HuH-7 (cell line): ENCODE data around the gene CD83.
A peak's percentile ranks its signal among the peaks of the same experiment; 100 is the strongest.
"Not testable (repeated sequence)": the region's sequence is repeated elsewhere in the genome, so short reads cannot be mapped to it uniquely, and the experiment has no call there.

ENCODE experiments used
- DNase-seq: peaks from one replicate; pipeline ENCODE4 v3.0.0; 2011; ENCODE audit warnings: low spot score

The CD83 gene

DNA sequence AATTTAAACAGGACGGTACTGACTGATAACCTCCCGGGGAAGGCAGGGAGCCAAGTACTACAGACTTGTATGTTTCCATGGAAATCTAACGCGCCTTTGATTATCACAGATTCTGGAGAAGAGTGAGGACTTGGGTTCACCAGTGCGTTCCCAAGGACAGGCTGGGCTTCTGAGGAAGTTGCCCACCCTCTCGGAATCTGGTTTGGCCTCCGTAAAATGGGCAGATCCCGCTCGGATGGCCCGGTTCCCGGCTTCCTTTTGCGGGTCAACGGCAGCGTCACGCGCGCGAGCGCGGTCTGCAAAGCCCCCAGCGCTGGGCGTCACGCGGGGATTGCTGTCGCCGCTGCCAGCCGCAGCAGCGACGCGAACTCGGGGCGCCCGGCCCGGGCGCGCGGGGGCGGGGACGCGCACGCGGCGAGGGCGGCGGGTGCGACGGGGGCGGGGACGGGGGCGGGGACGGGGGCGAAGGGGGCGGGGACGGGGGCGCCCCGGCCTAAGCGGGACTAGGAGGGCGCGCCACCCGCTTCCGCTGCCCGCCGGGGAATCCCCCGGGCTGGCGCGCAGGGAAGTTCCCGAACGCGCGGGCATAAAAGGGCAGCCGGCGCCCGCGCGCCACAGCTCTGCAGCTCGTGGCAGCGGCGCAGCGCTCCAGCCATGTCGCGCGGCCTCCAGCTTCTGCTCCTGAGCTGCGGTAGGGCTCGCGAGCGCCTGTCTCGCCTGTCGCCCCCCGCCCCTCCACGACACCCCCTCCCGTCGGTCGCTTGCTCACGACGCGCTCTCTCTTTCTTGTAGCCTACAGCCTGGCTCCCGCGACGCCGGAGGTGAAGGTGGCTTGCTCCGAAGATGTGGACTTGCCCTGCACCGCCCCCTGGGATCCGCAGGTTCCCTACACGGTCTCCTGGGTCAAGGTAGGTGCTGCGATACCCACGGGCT lies at the start of gene CD83:
Gene CD83, plus strand, starts transcription at position 615 of the 933 bp plus-strand sequence. Its CDS starts 40 bp downstream, at position 655.
- DNase-seq, result peak; percentile 68

DNA sequence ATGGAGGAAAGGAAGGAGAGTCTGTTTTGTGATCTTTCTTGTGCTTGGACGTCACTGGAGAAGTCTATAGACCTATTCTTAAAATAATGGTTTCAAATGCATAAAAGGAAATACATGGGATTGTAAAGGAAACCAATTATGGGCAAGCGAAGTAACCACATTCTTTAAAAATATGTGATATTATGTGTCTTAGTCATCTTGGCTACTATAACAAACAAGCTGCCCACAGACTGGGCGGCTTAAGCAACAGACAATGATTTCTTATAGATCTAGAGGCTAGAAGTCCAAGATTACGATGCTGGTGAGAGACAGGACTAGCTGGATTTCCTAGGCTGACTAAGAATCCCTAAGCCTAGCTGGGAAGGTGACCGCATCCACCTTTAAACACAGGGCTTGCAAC lies 49.4 kb upstream of the CD83 start:
- no peak for DNase-seq

- no peak for DNase-seq
Measured at GRCh38 chr6:14068623-14069022, 48.9 kb upstream of the CD83 start.

GRCh38 chr6:14070457-14070856 lies 47.1 kb upstream of the CD83 start:
- no peak for DNase-seq

GRCh38 chr6:14072084-14072483 lies 45.5 kb upstream of the CD83 start:
- no peak for DNase-seq

GRCh38 chr6:14073561-14074354 lies 43.8 kb upstream of the CD83 start:
- DNase-seq, result not testable (repeated sequence)

- DNase-seq, result no peak
Measured at GRCh38 chr6:14074476-14075094, 43.0 kb upstream of the CD83 start.

- DNase-seq, result no peak
Measured at GRCh38 chr6:14075095-14075503, 42.5 kb upstream of the CD83 start.

- DNase-seq, result no peak
Measured at GRCh38 chr6:14077193-14077867, 40.2 kb upstream of the CD83 start.

DNA sequence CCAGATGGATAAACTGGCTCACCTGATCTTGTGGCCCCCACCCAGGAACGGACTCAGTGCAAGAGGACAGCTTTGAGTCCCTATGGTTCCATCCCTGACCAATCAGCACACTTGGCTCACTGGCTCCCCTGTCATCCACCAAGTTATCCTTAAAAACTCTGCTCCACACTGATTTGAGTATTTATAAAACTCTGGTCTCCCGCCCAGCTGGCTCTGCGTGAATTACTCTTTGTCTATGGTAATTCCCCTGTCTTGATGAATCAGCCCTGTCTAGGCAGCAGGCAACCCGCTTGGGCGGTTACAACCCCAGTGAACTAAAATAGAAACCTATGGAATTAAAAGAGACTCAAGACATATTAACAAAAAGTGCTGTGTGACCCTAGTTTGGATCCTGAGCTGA lies 38.1 kb upstream of the CD83 start:
- no peak for DNase-seq

DNA sequence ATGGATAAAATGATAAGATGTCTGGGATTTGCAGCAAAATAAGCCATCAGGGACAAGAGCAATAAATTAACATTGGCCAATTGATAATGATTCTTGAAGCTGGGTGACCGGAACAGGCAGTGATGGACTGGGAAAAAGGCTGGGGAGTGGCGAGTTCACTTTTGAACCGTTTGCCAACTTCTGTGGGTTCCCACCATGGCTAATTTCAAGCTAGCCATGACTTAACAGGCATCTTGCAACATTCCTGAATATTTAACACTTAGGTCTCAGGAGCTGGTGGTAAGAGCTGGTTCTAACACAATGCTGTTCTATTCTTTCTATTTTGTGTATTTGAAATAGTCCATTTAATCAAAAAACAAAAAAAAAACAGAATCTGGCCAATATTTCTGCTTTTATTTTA lies 37.6 kb upstream of the CD83 start:
- DNase-seq, result no peak

DNA sequence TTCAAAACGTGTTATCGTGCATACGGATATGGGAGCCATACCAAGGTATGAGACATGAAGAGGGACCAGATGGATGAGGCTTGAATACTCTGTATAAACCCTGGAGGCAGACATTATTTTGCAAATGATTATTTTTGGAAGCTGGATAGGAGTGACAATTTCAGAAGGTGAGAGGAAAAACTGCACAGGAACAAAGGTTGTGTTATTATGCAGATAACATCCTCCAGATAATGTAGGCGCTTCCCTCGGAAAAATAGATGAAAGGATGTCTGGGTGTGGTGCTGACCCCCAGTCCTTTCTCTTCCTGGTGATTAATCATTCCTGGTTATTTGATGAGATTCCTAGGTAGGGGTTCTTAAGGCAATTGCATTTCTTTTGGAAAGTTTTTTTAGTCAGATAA lies 36.4 kb upstream of the CD83 start:
- no peak for DNase-seq

GRCh38 chr6:14082771-14083170 lies 34.8 kb upstream of the CD83 start:
- DNase-seq, result no peak

GRCh38 chr6:14083262-14083661 lies 34.3 kb upstream of the CD83 start:
- DNase-seq, result no peak

DNA sequence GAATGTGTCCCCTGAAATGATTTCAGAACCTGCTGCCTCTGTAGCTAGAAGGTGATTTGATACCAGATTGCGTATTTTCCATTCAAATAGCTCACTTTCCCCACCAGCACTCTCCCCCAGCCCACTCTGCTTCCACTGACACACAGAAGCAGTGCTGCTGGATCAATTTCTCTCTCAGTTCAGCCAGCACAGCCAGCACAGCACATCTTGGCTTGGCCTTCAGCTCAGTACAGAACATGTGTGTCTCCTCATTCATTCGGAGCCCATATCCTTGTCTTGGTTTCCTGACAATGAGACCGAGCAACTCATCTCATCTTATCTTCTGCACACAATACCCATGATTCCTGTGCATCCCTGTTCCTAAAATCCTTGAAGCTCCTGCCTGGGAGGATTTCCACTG lies 33.8 kb upstream of the CD83 start:
- DNase-seq, result no peak

- DNase-seq, result no peak
Measured at GRCh38 chr6:14084388-14084787, 33.2 kb upstream of the CD83 start.

DNA sequence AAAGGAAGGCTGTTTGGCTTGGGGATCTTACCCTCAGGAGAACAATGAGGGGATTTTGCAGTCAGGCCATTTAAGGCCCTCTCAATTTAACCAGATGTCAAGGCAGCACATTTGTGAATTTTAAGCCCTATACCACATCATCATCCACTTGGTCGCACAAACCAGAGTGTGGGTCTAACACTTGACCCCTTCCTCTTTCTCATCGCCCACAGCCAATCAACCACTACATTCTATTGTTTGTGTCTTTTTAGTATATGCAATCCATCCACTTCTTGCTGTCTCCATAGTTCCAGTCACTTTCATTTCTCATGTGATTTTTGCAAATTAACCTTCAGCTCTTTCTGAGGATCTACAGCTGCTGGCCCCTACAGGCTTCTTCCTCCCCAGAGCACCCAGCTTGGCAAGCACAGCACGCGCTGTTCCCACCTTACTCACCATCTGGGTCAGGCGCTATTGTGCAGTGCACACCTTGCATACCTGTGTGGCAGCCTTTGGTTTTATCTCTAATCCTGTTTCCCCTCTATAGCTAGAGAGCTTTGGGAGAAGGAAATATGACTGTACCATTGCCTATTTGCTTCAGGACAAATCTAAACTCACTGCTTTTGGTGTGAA lies 32.3 kb upstream of the CD83 start:
- DNase-seq, result no peak

- DNase-seq, result no peak
Measured at GRCh38 chr6:14086701-14087100, 30.9 kb upstream of the CD83 start.

GRCh38 chr6:14088600-14089192 lies 28.9 kb upstream of the CD83 start:
- no peak for DNase-seq

DNA sequence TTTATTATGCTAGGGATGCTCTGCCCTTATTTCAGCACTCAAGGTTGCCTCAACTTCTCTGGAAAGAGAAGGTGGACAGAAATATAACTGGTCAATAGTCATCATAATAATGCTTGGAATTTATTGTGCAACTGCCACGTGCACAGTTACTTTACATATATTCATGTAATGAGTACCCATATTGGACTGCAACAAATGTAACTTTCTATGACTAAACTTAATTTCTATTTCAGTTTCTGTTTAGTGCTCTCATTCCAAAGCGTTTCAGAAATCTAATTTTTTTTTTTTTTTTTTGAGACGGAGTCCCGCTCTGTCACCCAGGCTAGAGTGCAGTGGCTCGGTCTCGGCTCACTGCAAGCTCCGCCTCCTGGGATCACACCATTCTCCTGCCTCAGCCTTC lies 28.3 kb upstream of the CD83 start:
- DNase-seq, result no peak

- no peak for DNase-seq
Measured at GRCh38 chr6:14091339-14091978, 26.1 kb upstream of the CD83 start.
